Measurements from ENCODE around the gene EIF5B.

- TF ChIP-seq POLR2A (IDR thresholded peaks at IDR 0.05) (peak; percentile 61 to 73), CTCF (IDR thresholded peaks at IDR 0.05) (no peak)
These were observed 1.0 kb upstream of the EIF5B start, which contains the start of gene TXNDC9 for GRCh38 chr2:99335911-99336803.
